GM10266 (cell line): ENCODE measurements around the gene EFCAB14.

Source experiments
- DNase-seq: peaks from one replicate; pipeline ENCODE4 v3.0.0; 2012; ENCODE audit errors: extremely low spot score
- CTCF ChIP-seq: IDR thresholded peaks from 2 replicates; pipeline ENCODE4 v1.5.1; 2012; ENCODE audit warnings: mild to moderate bottlenecking, low read depth; ENCODE audit not compliant: control insufficient read depth, insufficient read depth; ENCODE audit errors: missing control alignments

EFCAB14 gene

GRCh38 chr1:46650491-46650890 lies 68.4 kb downstream of the EFCAB14 start:
- TF ChIP-seq CTCF = no peak
- no peak for DNase-seq

- no peak for TF ChIP-seq CTCF
- DNase-seq = no peak
These were observed 69.2 kb downstream of the EFCAB14 start for GRCh38 chr1:46649764-46650163.

GRCh38 chr1:46647611-46648010 lies 71.3 kb downstream of the EFCAB14 start:
- DNase-seq = no peak
- no peak for TF ChIP-seq CTCF

- DNase-seq = no peak
- no peak for TF ChIP-seq CTCF
These were observed 72.1 kb downstream of the EFCAB14 start for GRCh38 chr1:46646844-46647243.

GRCh38 chr1:46646331-46646730 lies 72.6 kb downstream of the EFCAB14 start:
- no peak for TF ChIP-seq CTCF
- no peak for DNase-seq

GRCh38 chr1:46645815-46646214 lies 73.1 kb downstream of the EFCAB14 start:
- no peak for DNase-seq
- no peak for TF ChIP-seq CTCF

- no peak for DNase-seq
- no peak for TF ChIP-seq CTCF
These were observed 75.5 kb downstream of the EFCAB14 start for GRCh38 chr1:46643368-46643775.
